GM12878 (cell line): ENCODE measurements around the gene RAD18.

ENCODE experiments used
- ATF3 ChIP-seq: IDR thresholded peaks from 2 replicates; pipeline ENCODE4 v1.6.1; 2011; ENCODE audit warnings: low read depth, mild to moderate bottlenecking, low read length, moderate library complexity, borderline replicate concordance; ENCODE audit errors: extremely low read depth
- CREB1 ChIP-seq: IDR thresholded peaks from 2 replicates; pipeline ENCODE4 v1.6.1; 2012; ENCODE audit warnings: low read depth, mild to moderate bottlenecking, inconsistent platforms
- MXI1 ChIP-seq: fragments of 150-350 bp; IDR thresholded peaks from 2 replicates; pipeline ENCODE4 v1.6.1; 2011; ENCODE audit warnings: low read depth, mild to moderate bottlenecking, inconsistent platforms, low read length, improper control_type of control experiment
- POLR2A ChIP-seq: IDR thresholded peaks from 2 replicates; pipeline ENCODE4 v1.6.1; 2011; ENCODE audit warnings: low read depth, mild to moderate bottlenecking, low read length
- POLR2AphosphoS2 ChIP-seq: IDR thresholded peaks from 2 replicates; pipeline ENCODE4 v1.6.1; 2011; ENCODE audit warnings: low read depth, mild to moderate bottlenecking, low read length, improper control_type of control experiment, moderate library complexity
- TAF1 ChIP-seq: IDR thresholded peaks from 2 replicates; pipeline ENCODE4 v1.6.1; 2011; ENCODE audit warnings: mild to moderate bottlenecking, low read depth, low read length, borderline replicate concordance
- TF ChIP-seq, protein P1 (sequence below): fragments of 450-650 bp; IDR thresholded peaks from 2 replicates; pipeline ENCODE4 v1.6.1; 2016; ENCODE audit warnings: mild to moderate bottlenecking, moderate library complexity, borderline replicate concordance
- TF ChIP-seq, protein P2 (sequence below), 3 experiments: IDR thresholded peaks in 2 of 3; conservative IDR thresholded peaks in 1 of 3; 2 replicates each; pipeline ENCODE4 v1.5.1; 2011; ENCODE audit warnings: low read depth in 3 of 3, low read length in 3 of 3, mild to moderate bottlenecking in 3 of 3, control low read depth in 2 of 3, moderate library complexity in 2 of 3, inconsistent platforms in 1 of 3, mixed read lengths in 1 of 3; ENCODE audit not compliant: control insufficient read depth in 2 of 3, insufficient read depth in 1 of 3; ENCODE audit errors: extremely low read depth in 1 of 3

DNA sequence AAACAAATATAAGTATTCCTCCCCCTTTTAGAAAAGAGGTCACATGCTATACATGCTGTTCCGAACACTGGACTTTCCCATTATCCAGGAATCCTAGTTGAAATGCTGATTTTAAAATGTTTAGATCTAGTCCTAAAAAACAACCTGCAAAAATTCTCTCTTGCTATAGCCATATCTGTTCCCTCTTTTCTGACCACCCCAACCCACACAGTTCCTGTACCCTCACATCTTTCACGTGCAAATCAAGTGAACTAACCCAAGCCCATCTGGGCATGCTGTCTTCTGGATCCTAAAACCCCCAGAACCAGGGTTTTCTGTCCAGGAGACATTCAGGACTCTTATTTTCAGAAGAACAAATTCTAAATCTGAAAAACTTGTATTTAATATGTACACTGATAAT lies 67.4 kb downstream of the RAD18 start:
- no peak for TF ChIP-seq POLR2AphosphoS2
- TF ChIP-seq, protein P1, sequence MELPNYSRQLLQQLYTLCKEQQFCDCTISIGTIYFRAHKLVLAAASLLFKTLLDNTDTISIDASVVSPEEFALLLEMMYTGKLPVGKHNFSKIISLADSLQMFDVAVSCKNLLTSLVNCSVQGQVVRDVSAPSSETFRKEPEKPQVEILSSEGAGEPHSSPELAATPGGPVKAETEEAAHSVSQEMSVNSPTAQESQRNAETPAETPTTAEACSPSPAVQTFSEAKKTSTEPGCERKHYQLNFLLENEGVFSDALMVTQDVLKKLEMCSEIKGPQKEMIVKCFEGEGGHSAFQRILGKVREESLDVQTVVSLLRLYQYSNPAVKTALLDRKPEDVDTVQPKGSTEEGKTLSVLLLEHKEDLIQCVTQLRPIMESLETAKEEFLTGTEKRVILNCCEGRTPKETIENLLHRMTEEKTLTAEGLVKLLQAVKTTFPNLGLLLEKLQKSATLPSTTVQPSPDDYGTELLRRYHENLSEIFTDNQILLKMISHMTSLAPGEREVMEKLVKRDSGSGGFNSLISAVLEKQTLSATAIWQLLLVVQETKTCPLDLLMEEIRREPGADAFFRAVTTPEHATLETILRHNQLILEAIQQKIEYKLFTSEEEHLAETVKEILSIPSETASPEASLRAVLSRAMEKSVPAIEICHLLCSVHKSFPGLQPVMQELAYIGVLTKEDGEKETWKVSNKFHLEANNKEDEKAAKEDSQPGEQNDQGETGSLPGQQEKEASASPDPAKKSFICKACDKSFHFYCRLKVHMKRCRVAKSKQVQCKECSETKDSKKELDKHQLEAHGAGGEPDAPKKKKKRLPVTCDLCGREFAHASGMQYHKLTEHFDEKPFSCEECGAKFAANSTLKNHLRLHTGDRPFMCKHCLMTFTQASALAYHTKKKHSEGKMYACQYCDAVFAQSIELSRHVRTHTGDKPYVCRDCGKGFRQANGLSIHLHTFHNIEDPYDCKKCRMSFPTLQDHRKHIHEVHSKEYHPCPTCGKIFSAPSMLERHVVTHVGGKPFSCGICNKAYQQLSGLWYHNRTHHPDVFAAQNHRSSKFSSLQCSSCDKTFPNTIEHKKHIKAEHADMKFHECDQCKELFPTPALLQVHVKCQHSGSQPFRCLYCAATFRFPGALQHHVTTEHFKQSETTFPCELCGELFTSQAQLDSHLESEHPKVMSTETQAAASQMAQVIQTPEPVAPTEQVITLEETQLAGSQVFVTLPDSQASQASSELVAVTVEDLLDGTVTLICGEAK = no peak
- TF ChIP-seq, protein P2, sequence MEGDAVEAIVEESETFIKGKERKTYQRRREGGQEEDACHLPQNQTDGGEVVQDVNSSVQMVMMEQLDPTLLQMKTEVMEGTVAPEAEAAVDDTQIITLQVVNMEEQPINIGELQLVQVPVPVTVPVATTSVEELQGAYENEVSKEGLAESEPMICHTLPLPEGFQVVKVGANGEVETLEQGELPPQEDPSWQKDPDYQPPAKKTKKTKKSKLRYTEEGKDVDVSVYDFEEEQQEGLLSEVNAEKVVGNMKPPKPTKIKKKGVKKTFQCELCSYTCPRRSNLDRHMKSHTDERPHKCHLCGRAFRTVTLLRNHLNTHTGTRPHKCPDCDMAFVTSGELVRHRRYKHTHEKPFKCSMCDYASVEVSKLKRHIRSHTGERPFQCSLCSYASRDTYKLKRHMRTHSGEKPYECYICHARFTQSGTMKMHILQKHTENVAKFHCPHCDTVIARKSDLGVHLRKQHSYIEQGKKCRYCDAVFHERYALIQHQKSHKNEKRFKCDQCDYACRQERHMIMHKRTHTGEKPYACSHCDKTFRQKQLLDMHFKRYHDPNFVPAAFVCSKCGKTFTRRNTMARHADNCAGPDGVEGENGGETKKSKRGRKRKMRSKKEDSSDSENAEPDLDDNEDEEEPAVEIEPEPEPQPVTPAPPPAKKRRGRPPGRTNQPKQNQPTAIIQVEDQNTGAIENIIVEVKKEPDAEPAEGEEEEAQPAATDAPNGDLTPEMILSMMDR (IDR thresholded peaks at IDR 0.05 in 2 of 3, conservative IDR thresholded peaks at IDR 0.05 in 1 of 3; ENCODE audit: control insufficient read depth in 2 of 3, extremely low read depth in 1 of 3, insufficient read depth in 1 of 3, low read depth in 3 of 3, low read length in 3 of 3) = no peak
- TF ChIP-seq TAF1 = no peak
- no peak for TF ChIP-seq POLR2A
- TF ChIP-seq MXI1 = no peak
- no peak for TF ChIP-seq ATF3
- TF ChIP-seq CREB1 = no peak
